Left ventricle myocardium inferior (tissue), 1 donor: ENCODE results near the gene SERPINB4. TPM values are rescaled to one million over a fixed set of nuclear protein-coding genes. Genes with fewer than 3 reads are reported as not detected.

ENCODE experiments used
- DNase-seq: peaks from one replicate; pipeline ENCODE4 v3.0.0-alpha.2; 2020
- H3K27ac ChIP-seq: fragments of 200-600 bp; replicated peaks from 2 replicates; pipeline ENCODE4 v1.8.0; 2021
- H3K27me3 ChIP-seq: fragments of 200-600 bp; 2 replicates; pipeline ENCODE4 v1.8.0; 2021; ENCODE audit warnings: low read depth
- H3K36me3 ChIP-seq: fragments of 200-600 bp; 2 replicates; pipeline ENCODE4 v1.8.0; 2021
- H3K4me1 ChIP-seq: fragments of 200-600 bp; 2 replicates; pipeline ENCODE4 v1.8.0; 2021
- H3K4me3 ChIP-seq: fragments of 200-600 bp; 2 replicates; pipeline ENCODE4 v1.8.0; 2021; ENCODE audit warnings: mild to moderate bottlenecking, moderate library complexity
- H3K9me3 ChIP-seq: fragments of 200-600 bp; replicated peaks from 2 replicates; pipeline ENCODE4 v1.8.0; 2021
- CTCF ChIP-seq: fragments of 200-600 bp; IDR thresholded peaks from 2 replicates; pipeline ENCODE4 v1.8.0; 2021; ENCODE audit warnings: antibody characterized with exemption, mild to moderate bottlenecking, borderline replicate concordance
- intact Hi-C: fragments of 100-400 bp; cut with micrococcal nuclease; formaldehyde crosslinking; loops from one replicate; pipeline ENCODE4 v1.11.0; 2022
- total RNA-seq: library from RNA; stranded (reverse); fragmentation: NEBNext Ultra II Directional; extraction: Animal tissue kit (Norgen Biotek cat#: 25700); gene quantifications from one replicate; pipeline ENCODE4 v1.2.1, GENCODE V29; 2021
- donor health status: DM: no; HTN: yes; CAD: no; lungs with severe emphysema.

The SERPINB4 gene
- total RNA-seq, 1 donor from 2014 or later = not detected

- peaks cover 8% of the 10 kb centered on the region for H3K9me3 ChIP-seq
- H3K27ac ChIP-seq = no peak overlapping the region
- TF ChIP-seq CTCF = no peak
- no peaks in the 10 kb centered on the region for H3K27me3 ChIP-seq
- H3K36me3 ChIP-seq = no peaks in the 10 kb centered on the region
- H3K4me3 ChIP-seq = no peak overlapping the region
- DNase-seq = no peak
- no peaks in the 10 kb centered on the region for H3K4me1 ChIP-seq
- intact Hi-C loops = no loop called here
Measured at GRCh38 chr18:63637703-63638102, 6.4 kb downstream of the SERPINB4 start.

GRCh38 chr18:63627819-63628218 lies 16.2 kb downstream of the SERPINB4 start:
- intact Hi-C loops = no loop called here
- TF ChIP-seq CTCF = no peak
- DNase-seq = no peak
- no peak overlapping the region for H3K4me3 ChIP-seq
- peaks cover 76% of the 10 kb centered on the region for H3K9me3 ChIP-seq
- no peaks in the 10 kb centered on the region for H3K27me3 ChIP-seq
- no peak overlapping the region for H3K27ac ChIP-seq
- no peaks in the 10 kb centered on the region for H3K4me1 ChIP-seq
- H3K36me3 ChIP-seq = no peaks in the 10 kb centered on the region

- no peak overlapping the region for H3K4me3 ChIP-seq
- no peaks in the 10 kb centered on the region for H3K27me3 ChIP-seq
- TF ChIP-seq CTCF = no peak
- DNase-seq = no peak
- H3K4me1 ChIP-seq = no peaks in the 10 kb centered on the region
- H3K27ac ChIP-seq = no peak overlapping the region
- intact Hi-C loops = no loop called here
- H3K9me3 ChIP-seq = peaks cover 65% of the 10 kb centered on the region
- no peaks in the 10 kb centered on the region for H3K36me3 ChIP-seq
Measured at GRCh38 chr18:63626431-63626830, 17.6 kb downstream of the SERPINB4 start.

- Histone ChIP-seq H3K4me3 (no peak overlapping the region), H3K4me1 (no peaks in the 10 kb centered on the region), H3K27me3 (no peaks in the 10 kb centered on the region), H3K36me3 (no peaks in the 10 kb centered on the region), H3K27ac (no peak overlapping the region), H3K9me3 (peaks cover 68% of the 10 kb centered on the region)
- no peak for DNase-seq
- intact Hi-C loops = no loop called here
- no peak for TF ChIP-seq CTCF
Measured at GRCh38 chr18:63624863-63625262, 19.2 kb downstream of the SERPINB4 start.

- DNase-seq = no peak
- H3K4me1 ChIP-seq = no peaks in the 10 kb centered on the region
- peaks cover 39% of the 10 kb centered on the region for H3K9me3 ChIP-seq
- intact Hi-C loops = no loop called here
- H3K4me3 ChIP-seq = no peak overlapping the region
- no peak overlapping the region for H3K27ac ChIP-seq
- no peaks in the 10 kb centered on the region for H3K27me3 ChIP-seq
- H3K36me3 ChIP-seq = no peaks in the 10 kb centered on the region
- no peak for TF ChIP-seq CTCF
Measured at GRCh38 chr18:63619661-63620060, 24.4 kb downstream of the SERPINB4 start.

- Histone ChIP-seq H3K36me3 (no peaks in the 10 kb centered on the region), H3K9me3 (peaks cover 29% of the 10 kb centered on the region), H3K27me3 (no peaks in the 10 kb centered on the region), H3K4me3 (no peak overlapping the region), H3K4me1 (no peaks in the 10 kb centered on the region), H3K27ac (no peak overlapping the region)
- intact Hi-C loops = no loop called here
- DNase-seq = no peak
- TF ChIP-seq CTCF = no peak
Measured at GRCh38 chr18:63617915-63618234, 26.2 kb downstream of the SERPINB4 start.
